ENCODE data around the gene PMFBP1.

PMFBP1 gene

GRCh38 chr16:72189865-72190371 is 18.0 kb upstream of the PMFBP1 start:
- no peak for DNase-seq (ENCODE audit: low read depth in 2 of 3, low spot score in 1 of 3)

- no peak for DNase-seq (ENCODE audit: low read depth in 2 of 3, low spot score in 1 of 3)
Measured at GRCh38 chr16:72188541-72188940, 16.6 kb upstream of the PMFBP1 start.

- DNase-seq (ENCODE audit: low read depth in 2 of 3, low spot score in 1 of 3) = no peak
Measured at GRCh38 chr16:72187551-72187950, 15.6 kb upstream of the PMFBP1 start.

- no peak for DNase-seq (ENCODE audit: low read depth in 2 of 3, low spot score in 1 of 3)
Measured at GRCh38 chr16:72182976-72183375, 11.0 kb upstream of the PMFBP1 start.

- no peak for DNase-seq (ENCODE audit: low read depth in 2 of 3, low spot score in 1 of 3)
Measured at GRCh38 chr16:72179204-72179970, 7.4 kb upstream of the PMFBP1 start.

GRCh38 chr16:72174726-72175125 is 2.8 kb upstream of the PMFBP1 start:
- DNase-seq (ENCODE audit: low read depth in 2 of 3, low spot score in 1 of 3) = no peak

DNA sequence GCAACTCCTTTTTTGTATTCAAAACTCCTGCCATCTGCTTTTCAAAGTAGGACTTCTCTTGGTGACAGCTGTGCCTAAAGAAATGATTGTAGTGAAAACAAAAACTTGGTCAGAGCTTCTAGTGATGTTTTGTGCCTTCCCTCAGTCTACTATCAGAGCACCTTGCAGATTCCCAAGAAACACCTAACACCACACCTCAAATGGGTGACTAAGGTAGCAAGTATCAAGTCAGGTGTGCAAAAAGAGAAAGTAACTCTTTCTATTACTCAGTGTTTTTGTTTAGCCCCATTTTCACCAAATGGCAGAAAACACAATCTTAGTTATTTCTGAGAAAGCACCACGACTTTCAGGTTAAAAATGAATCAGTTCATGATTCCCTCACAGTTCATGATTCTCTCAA is 2.0 kb upstream of the PMFBP1 start:
- no peak for DNase-seq (ENCODE audit: low read depth in 2 of 3, low spot score in 1 of 3)

GRCh38 chr16:72171236-72171635 is 719 bp downstream of the PMFBP1 start:
- DNase-seq (ENCODE audit: low read depth in 2 of 3, low spot score in 1 of 3) = no peak

DNA sequence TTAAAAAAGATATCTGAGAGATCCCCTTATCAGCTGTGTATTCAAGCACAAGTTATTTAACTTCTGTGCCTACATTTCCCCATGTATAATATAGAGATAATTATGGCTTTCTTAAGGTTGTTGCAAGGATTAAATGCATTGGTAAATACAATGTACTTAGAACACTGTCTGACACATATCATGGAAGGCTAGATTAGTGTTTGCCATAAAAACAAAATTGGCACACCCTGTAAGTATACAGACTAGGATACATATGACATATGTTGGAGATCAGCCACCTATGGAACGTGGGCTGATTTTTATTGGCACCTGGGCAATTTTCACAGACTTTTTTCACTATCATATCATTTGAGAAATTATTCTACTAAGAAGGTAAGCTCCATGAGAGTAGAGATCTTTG is 2.2 kb downstream of the PMFBP1 start:
- no peak for DNase-seq (ENCODE audit: low read depth in 2 of 3, low spot score in 1 of 3)

DNA sequence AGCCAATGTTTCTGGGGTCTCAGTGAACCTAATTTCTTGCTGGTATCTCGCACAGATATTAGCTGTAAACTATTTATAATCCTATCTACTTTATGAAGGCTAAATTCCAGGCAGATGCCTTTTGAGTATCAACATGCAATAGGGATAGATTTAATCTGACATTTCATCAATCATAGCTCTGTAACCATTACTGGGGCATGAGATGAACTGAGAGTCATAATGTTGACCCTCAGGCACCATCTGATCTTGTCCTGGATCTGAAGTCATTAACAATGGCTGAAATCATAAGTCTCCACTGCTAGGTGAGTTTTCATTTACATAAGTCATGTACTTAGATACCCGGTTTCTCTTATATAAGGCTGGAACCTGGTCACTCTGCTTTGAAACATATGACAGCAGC is 3.6 kb downstream of the PMFBP1 start:
- DNase-seq (ENCODE audit: low read depth in 2 of 3, low spot score in 1 of 3) = no peak

GRCh38 chr16:72166954-72167561 is 4.9 kb downstream of the PMFBP1 start:
- no peak for DNase-seq (ENCODE audit: low read depth in 2 of 3, low spot score in 1 of 3)

GRCh38 chr16:72166151-72166550 is 5.8 kb downstream of the PMFBP1 start:
- DNase-seq (ENCODE audit: low read depth in 2 of 3, low spot score in 1 of 3) = no peak

DNA sequence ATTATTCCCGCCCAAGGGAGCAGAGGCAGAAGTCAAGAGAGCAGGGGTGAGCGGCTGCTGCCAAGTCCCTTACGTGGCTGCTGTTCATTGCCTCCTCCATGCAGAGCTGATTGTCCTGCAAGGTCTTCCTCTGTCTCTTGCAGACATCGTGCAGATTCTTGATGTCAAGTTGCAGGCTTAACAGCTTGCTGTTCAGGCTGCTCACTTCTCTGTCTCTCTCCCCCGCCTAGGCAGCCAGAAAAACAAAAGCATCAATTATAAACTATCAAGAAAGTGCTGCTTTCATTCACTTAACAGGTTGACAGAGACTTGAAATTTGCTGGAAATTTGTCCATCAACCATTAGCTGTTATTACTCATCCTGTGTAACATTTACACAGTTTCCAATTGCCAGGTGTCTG is 7.3 kb downstream of the PMFBP1 start:
- no peak for DNase-seq (ENCODE audit: low read depth in 2 of 3, low spot score in 1 of 3)

- no peak for DNase-seq (ENCODE audit: low read depth in 2 of 3, low spot score in 1 of 3)
Measured at GRCh38 chr16:72162105-72162692, 9.8 kb downstream of the PMFBP1 start.

DNA sequence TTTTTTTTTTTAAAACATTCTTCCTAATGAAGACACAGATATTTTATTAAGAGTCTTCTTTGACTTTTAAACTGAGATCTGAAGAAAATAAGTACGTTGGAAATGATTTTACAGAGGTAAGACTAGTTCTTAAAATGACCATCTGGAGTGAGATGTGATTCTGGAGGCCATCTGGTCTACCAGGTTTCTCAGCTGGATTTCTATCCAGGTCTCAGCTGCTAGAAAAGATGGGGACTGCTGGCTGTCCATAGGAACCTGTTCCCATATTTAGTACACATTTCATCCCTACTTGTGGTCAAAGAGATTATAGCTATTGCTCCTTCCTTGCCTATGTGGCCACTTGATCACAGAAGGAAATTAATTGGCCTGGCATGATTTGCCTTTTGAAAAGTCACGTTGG is 12.2 kb downstream of the PMFBP1 start:
- DNase-seq (ENCODE audit: low read depth in 2 of 3, low spot score in 1 of 3) = no peak

DNA sequence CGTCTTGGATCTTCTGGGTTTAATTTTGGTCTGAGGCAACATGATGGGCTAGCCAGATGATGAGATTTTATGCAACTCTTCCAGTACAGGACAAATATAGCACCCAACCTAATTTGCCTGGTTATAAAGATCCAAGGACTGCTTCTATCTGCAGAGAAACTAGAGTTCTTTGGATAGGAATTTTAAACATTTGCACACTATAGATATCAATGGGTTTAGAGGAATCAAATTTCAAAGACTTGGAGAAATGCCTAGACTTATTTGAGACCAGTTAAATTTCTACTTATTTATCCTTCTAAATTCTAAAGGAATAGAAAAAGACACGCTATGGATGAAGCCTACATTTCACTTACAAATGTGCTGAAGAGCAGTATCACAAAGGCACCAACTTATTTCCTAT is 12.6 kb downstream of the PMFBP1 start:
- DNase-seq (ENCODE audit: low read depth in 2 of 3, low spot score in 1 of 3) = no peak

DNA sequence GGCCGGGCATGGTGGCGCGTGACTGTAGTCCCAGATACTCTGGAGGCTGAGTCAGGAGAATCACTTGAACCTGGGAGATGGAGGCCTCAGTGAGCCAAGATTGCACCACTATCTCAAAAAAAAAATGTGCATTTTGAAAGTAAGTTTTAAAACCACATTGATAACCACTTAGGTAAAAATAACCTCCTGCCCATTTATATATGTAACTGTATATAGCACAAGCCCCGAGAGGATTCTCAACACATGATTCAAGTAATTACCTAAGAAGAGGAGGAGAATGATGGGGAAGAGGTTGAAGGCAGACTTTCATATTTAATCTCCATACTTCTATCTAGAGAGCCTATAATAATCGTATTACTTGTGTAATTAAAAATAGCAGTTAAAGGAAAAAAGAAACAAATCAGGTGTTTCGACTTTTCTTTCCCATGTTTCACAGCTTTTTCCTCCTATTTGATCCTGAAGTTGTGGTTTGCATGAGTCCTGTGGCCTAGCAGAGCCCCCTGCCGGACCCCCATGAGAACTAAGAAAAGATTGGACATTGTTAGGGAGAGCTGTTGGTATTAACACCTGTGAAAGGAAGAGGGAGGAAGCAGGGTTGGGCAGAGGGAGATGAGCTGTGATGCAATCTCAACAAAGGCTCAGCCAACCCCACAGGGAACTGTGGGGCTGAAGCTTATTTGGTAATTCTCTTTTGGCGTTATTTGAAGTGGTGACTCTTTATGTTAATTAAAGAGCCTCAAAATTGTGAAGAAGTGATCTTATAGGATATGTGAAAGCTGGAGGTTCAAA is 22.1 kb downstream of the PMFBP1 start:
- no peak for DNase-seq (ENCODE audit: low read depth in 2 of 3, low spot score in 1 of 3)

DNA sequence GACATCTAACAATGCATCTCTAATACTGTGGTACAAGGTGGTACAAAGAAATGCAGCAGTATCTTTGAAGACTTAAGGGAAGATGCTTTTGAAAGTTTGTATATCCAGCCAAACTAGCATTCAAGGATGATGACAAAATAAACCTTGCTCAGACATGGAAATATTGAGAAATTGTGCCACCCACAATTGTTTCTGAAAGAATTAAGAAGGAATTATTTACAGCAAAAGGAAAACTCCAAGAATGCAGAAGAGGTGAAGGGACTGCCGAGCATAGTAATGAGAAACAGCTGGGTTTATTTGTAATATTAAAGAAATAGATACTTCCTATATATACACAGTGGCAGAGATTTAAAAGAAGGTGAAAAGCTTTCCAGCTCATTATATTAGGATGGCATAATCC is 29.5 kb downstream of the PMFBP1 start:
- DNase-seq (ENCODE audit: low read depth in 2 of 3, low spot score in 1 of 3) = no peak

- DNase-seq (ENCODE audit: low read depth in 2 of 3, low spot score in 1 of 3) = no peak
Measured at GRCh38 chr16:72139908-72140307, 32.0 kb downstream of the PMFBP1 start.

DNA sequence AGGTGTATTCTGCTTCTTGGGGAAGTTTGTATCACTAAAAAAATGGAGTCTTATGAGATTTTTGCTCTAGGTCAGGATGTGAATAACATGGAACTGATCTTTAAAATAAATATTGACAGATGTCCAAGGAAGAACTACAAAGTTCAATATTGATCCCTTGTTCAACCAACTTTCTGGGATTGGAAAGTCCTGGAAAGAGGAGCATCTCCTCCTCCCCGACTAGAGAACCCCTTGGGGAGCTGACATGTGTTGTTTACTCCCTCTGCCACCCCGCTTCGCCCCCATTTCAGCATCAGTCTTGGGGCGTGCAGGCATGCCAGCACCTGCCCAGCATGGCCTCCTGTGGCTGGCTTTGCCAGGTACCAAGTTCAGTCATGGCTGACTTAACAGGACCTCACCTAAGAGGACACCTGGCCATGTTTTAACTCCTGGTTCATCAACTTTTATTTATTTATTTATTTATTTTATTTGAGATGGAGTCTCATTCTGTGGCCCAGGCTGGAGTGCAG is 33.8 kb downstream of the PMFBP1 start:
- no peak for DNase-seq (ENCODE audit: low read depth in 2 of 3, low spot score in 1 of 3)

- no peak for DNase-seq (ENCODE audit: low read depth in 2 of 3, low spot score in 1 of 3)
Measured at GRCh38 chr16:72137380-72138063, 34.4 kb downstream of the PMFBP1 start.
